Fibroblast of lung (primary cell): Measurements from ENCODE around the gene CALN1. TPM values are rescaled to one million over a fixed set of nuclear protein-coding genes. Genes with fewer than 3 reads are reported as not detected.
"Not testable (repeated sequence)": the region's sequence is repeated elsewhere in the genome, so short reads cannot be mapped to it uniquely, and the experiment has no call there.

Experiments used
- DNase-seq, 2 donors: peaks; one replicate each; pipeline versions ENCODE4 v3.0.0 to v3.0.0-alpha.2; 2010; ENCODE audit warnings: low read depth in 2 of 2
- H2AFZ ChIP-seq: 2 replicates; pipeline ENCODE4 v1.5.1; 2012; ENCODE audit warnings: low read length, control low read depth, inconsistent platforms
- H3K27ac ChIP-seq: 2 replicates; pipeline ENCODE4 v1.5.1; 2011; ENCODE audit warnings: low read length, control low read depth; ENCODE audit not compliant: insufficient read depth
- H3K27me3 ChIP-seq: 2 replicates; pipeline ENCODE4 v1.5.1; 2011; ENCODE audit warnings: mild to moderate bottlenecking, low read length; ENCODE audit not compliant: control insufficient read depth, insufficient read depth
- H3K36me3 ChIP-seq: 2 replicates; pipeline ENCODE4 v1.5.1; 2011; ENCODE audit warnings: low read length; ENCODE audit not compliant: control insufficient read depth, insufficient read depth
- H3K4me1 ChIP-seq: 2 replicates; pipeline ENCODE4 v1.5.1; 2011; ENCODE audit warnings: low read length; ENCODE audit not compliant: control insufficient read depth, insufficient read depth; ENCODE audit errors: extremely low read depth
- H3K4me2 ChIP-seq: 2 replicates; pipeline ENCODE4 v1.5.1; 2011; ENCODE audit warnings: low read length, control low read depth; ENCODE audit not compliant: insufficient read depth; ENCODE audit errors: extremely low read depth
- H3K4me3 ChIP-seq, 4 experiments: fragments of 200-600 bp in 1 of 4; sonication (generic) in 1 of 4; replicated peaks in 1 of 4; 2 replicates each; pipeline ENCODE4 v1.5.1; 2011 to 2016; ENCODE audit warnings: low read length in 4 of 4, low read depth in 3 of 4, mild to moderate bottlenecking in 3 of 4, control low read depth in 2 of 4, inconsistent platforms in 1 of 4, mixed read lengths in 1 of 4; ENCODE audit not compliant: insufficient read depth in 1 of 4; ENCODE audit errors: control extremely low read depth in 1 of 4
- H3K79me2 ChIP-seq: 2 replicates; pipeline ENCODE4 v1.5.1; 2012; ENCODE audit warnings: mild to moderate bottlenecking, low read length, inconsistent platforms; ENCODE audit not compliant: control insufficient read depth, insufficient read depth
- H3K9ac ChIP-seq: 2 replicates; pipeline ENCODE4 v1.5.1; 2011; ENCODE audit warnings: mild to moderate bottlenecking, low read length, control low read depth; ENCODE audit not compliant: insufficient read depth
- H3K9me3 ChIP-seq: 2 replicates; pipeline ENCODE4 v1.5.1; 2012; ENCODE audit warnings: low read depth, low read length; ENCODE audit not compliant: control insufficient read depth, insufficient read depth
- H4K20me1 ChIP-seq: 2 replicates; pipeline ENCODE4 v1.5.1; 2011; ENCODE audit warnings: low read length; ENCODE audit not compliant: control insufficient read depth, insufficient read depth; ENCODE audit errors: extremely low read depth
- CTCF ChIP-seq, 2 donors: IDR thresholded peaks in 1 of 2; conservative IDR thresholded peaks in 1 of 2; 1 replicate in 1 of 2; 2 replicates in 1 of 2; pipeline ENCODE4 v1.5.1; 2011 to 2012; ENCODE audit warnings: low read length in 2 of 2, control low read depth in 1 of 2, inconsistent platforms in 1 of 2, low read depth in 1 of 2, mild to moderate bottlenecking in 1 of 2
- EZH2 ChIP-seq: IDR thresholded peaks from 2 replicates; pipeline ENCODE4 v1.5.1; 2012; ENCODE audit warnings: low read length, control low read depth, mild to moderate bottlenecking; ENCODE audit errors: missing control alignments
- polyA plus RNA-seq, 2 donors: library from polyadenylated mRNA; depleted of rRNA in 1 of 2; stranded (reverse) in 1 of 2; unstranded in 1 of 2; fragments of >200 nt; gene quantifications; 2 replicates each; pipeline ENCODE4 v1.2.1, GENCODE V29; 2011 to 2012; ENCODE audit warnings: missing spikeins in 1 of 2
- total RNA-seq: library from RNA; depleted of rRNA; stranded (reverse); fragments of >200 nt; gene quantifications from 2 replicates; pipeline ENCODE4 v1.2.1, GENCODE V29; 2014

CALN1 gene
- total and polyA plus RNA-seq, 2 donors (not counting 1 experiment from before 2014, with no cell fraction given), result not detected

DNA sequence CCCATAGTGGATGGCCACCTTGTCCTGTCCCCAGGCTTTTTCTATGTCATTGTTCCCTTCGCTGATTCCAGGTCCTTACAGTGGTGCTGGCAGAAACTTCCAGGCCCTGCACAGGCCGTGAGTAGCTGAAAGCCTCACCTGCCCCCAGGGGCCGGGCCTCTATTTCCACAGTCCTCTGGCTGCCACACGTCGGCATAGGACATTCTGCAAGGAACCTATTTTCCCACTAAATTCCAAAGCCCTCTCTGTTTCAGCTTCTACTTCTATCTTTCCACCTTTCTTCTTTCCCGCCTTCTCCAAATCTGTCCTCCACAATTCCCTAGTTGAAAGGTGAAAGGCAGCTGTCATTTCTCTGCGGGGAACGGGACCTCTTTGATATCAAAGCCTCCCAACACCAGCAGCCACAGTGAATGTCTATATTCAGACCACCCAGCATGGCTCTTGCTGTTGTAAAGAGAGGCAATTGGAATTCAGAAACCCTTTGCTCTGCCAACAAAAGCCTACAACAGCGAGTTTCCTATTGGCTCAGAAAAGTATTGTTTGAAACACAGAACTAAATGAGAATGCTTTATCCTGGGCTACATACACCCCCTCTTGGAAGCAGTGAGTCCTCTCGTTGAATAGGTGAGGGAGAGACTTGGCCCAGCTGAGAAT, 672.5 kb downstream of the CALN1 start:
- no peak overlapping the region for H3K27ac ChIP-seq
- H2AFZ ChIP-seq, result no peak overlapping the region
- H3K36me3 ChIP-seq, result no peaks in the 10 kb centered on the region
- H3K4me1 ChIP-seq, result no peaks in the 10 kb centered on the region
- H3K4me3 ChIP-seq, result no peak overlapping the region
- no peaks in the 10 kb centered on the region for H3K9me3 ChIP-seq
- no peaks in the 10 kb centered on the region for H4K20me1 ChIP-seq
- H3K4me2 ChIP-seq, result no peak overlapping the region
- no peak for DNase-seq
- TF ChIP-seq EZH2 (no peak), CTCF (conservative IDR thresholded peaks at IDR 0.05 in 1 of 2, IDR thresholded peaks at IDR 0.05 in 1 of 2; ENCODE audit: low read depth in 1 of 2, low read length in 2 of 2) (no peak)
- H3K9ac ChIP-seq, result no peak overlapping the region
- no peaks in the 10 kb centered on the region for H3K79me2 ChIP-seq
- no peaks in the 10 kb centered on the region for H3K27me3 ChIP-seq

GRCh38 chr7:71737931-71738540, 674.1 kb downstream of the CALN1 start:
- not testable (repeated sequence) for DNase-seq, H3K27me3 ChIP-seq, H2AFZ ChIP-seq, H3K27ac ChIP-seq, H3K4me2 ChIP-seq, H3K4me3 ChIP-seq, H3K4me1 ChIP-seq, H3K9ac ChIP-seq, H3K9me3 ChIP-seq, H3K36me3 ChIP-seq, H4K20me1 ChIP-seq, H3K79me2 ChIP-seq

DNA sequence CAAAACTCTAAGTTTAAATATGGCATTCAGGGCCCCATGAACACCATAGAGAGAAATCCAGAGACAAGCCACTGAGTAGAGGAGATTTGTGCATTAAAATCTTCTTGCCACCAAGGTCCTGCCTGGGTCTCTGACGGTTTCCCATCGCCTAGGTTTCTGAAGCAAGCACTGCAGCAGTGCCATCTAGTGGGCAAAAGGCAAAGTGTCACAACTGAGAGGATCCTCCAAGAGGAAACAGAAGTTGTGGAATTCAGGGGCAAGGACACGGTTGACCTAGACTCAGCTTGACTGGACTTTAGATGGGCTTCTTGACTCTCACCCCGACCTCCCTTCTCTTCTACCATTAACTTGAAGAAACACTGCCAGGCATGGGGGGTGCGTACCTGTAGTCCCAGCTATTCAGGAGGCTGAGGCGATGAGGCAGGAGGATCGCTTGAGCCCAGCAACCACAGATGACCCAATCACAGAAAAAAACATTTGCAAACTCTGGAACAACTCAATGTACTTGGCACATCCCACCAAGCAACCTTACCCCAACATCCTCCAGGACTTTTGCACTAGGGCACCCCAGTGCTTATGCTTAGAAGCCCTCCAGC, 676.1 kb downstream of the CALN1 start:
- DNase-seq, result peak; percentile 41 to 63
- H3K27me3 ChIP-seq, result no peaks in the 10 kb centered on the region
- H3K4me2 ChIP-seq, result no peak overlapping the region
- no peaks in the 10 kb centered on the region for H3K4me1 ChIP-seq
- no peak overlapping the region for H3K27ac ChIP-seq
- no peak overlapping the region for H3K4me3 ChIP-seq
- no peak for TF ChIP-seq EZH2
- peak; percentile 92 to 93 for TF ChIP-seq CTCF (conservative IDR thresholded peaks at IDR 0.05 in 1 of 2, IDR thresholded peaks at IDR 0.05 in 1 of 2; ENCODE audit: low read depth in 1 of 2, low read length in 2 of 2)
- H3K79me2 ChIP-seq, result no peaks in the 10 kb centered on the region
- no peaks in the 10 kb centered on the region for H3K36me3 ChIP-seq
- no peak overlapping the region for H2AFZ ChIP-seq
- H3K9ac ChIP-seq, result no peak overlapping the region
- H3K9me3 ChIP-seq, result no peaks in the 10 kb centered on the region
- no peaks in the 10 kb centered on the region for H4K20me1 ChIP-seq
